GM06990 (cell line): ENCODE measurements around the gene LHB.

Experiments
- DNase-seq: peaks from one replicate; pipeline ENCODE4 v3.0.0-alpha.2; 2011; ENCODE audit not compliant: insufficient read length; ENCODE audit errors: extremely low read depth
- H3K27me3 ChIP-seq: replicated peaks from 2 replicates; pipeline ENCODE4 v1.6.0; 2011; ENCODE audit warnings: low read length; ENCODE audit not compliant: control insufficient read depth, insufficient read depth
- H3K36me3 ChIP-seq: 2 replicates; pipeline ENCODE4 v1.5.1; 2011; ENCODE audit warnings: low read length; ENCODE audit not compliant: control insufficient read depth, insufficient read depth
- H3K4me3 ChIP-seq: replicated peaks from 2 replicates; pipeline ENCODE4 v1.5.1; 2011; ENCODE audit warnings: low read depth, mild to moderate bottlenecking, control low read depth, low read length
- TF ChIP-seq, protein P1 (sequence below): IDR thresholded peaks from 2 replicates; pipeline ENCODE4 v1.5.1; 2011; ENCODE audit warnings: low read length, control low read depth, mild to moderate bottlenecking, inconsistent platforms; ENCODE audit not compliant: insufficient read depth, poor library complexity, severe bottlenecking

The LHB gene

DNA sequence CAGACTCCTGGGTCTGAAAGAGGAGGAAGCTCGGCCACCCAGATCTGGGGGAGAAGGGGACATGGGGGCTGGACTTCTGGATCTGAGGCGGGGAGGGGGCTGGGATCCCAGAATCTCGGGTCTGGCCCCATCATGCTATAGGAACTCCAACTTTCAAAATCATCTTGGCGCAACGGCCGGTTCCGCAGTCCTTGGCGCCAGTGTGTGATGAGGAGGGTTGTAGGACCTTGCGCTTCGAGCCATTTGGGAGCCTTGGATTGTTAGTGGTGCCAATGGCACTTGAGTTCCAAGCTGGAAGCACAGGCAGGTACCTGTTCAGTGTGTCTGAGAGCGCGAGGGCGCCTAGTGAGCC lies 22.9 kb downstream of the LHB start:
- peak overlapping the region; percentile 92 for H3K4me3 ChIP-seq
- peaks cover 2% of the 10 kb centered on the region; the same call in 1 of the 2 replicates for H3K36me3 ChIP-seq
- no peak for DNase-seq
- TF ChIP-seq, protein P1, sequence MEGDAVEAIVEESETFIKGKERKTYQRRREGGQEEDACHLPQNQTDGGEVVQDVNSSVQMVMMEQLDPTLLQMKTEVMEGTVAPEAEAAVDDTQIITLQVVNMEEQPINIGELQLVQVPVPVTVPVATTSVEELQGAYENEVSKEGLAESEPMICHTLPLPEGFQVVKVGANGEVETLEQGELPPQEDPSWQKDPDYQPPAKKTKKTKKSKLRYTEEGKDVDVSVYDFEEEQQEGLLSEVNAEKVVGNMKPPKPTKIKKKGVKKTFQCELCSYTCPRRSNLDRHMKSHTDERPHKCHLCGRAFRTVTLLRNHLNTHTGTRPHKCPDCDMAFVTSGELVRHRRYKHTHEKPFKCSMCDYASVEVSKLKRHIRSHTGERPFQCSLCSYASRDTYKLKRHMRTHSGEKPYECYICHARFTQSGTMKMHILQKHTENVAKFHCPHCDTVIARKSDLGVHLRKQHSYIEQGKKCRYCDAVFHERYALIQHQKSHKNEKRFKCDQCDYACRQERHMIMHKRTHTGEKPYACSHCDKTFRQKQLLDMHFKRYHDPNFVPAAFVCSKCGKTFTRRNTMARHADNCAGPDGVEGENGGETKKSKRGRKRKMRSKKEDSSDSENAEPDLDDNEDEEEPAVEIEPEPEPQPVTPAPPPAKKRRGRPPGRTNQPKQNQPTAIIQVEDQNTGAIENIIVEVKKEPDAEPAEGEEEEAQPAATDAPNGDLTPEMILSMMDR: no peak
- no peaks in the 10 kb centered on the region for H3K27me3 ChIP-seq

DNA sequence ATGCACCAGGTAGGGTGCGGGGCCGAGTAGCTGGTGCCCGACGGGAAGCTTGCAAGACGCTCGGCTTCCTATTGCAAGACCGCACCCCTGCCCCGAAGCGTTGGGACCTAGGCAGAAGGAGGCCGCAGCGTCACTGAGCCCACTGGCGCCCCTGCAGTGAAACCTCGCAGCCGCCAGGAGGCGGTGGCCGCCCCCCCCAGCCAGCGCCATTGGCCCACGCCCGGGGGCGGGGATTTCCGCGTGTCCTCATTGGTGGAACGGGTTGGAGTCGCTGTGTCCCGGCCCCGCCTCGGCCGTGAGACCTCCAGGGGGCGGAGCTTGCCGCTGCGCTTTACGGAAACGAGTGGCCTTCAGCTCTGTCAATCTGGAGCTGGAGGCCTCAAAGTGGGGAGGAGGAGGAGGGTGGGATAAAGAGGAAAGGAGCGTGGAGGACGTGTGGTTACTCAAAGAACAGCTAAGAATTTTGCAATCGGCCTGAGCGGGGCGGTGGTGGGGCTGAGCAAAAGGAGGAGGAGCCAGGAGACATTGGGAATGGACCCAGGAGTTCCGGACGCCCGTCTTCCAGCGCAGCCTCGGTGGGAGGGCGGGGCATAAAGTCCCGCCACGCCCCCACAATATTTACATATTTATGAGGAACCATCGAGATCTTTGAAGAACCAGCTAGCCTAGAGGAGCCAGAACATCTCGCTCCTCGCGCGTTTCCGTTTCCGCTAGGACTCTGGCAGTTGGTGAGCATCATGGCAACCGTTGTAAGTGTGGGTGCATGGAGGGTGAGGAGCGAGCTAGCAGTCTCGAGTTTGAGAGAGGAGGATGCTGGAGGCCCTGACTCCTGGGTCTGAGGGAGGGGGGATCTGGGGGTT lies 23.5 kb downstream of the LHB start, which contains the start of the genes GYS1 and RUVBL2:
TSS of gene GYS1 (minus strand) at position 135 of the 860 bp plus-strand sequence. CDS start 197 bp downstream, outside the sequence.
TSS of gene RUVBL2 (plus strand) at position 713 of the 860 bp plus-strand sequence. CDS start at position 738, 25 bp downstream.
- peak; percentile 100 for DNase-seq
- peak within 1 kb of the TSS; percentile 93 for H3K4me3 ChIP-seq
- peaks cover 2% of the 10 kb centered on the region; the same call in 1 of the 2 replicates for H3K36me3 ChIP-seq
- TF ChIP-seq, protein P1: peak; percentile 98
- no peaks in the 10 kb centered on the region for H3K27me3 ChIP-seq

DNA sequence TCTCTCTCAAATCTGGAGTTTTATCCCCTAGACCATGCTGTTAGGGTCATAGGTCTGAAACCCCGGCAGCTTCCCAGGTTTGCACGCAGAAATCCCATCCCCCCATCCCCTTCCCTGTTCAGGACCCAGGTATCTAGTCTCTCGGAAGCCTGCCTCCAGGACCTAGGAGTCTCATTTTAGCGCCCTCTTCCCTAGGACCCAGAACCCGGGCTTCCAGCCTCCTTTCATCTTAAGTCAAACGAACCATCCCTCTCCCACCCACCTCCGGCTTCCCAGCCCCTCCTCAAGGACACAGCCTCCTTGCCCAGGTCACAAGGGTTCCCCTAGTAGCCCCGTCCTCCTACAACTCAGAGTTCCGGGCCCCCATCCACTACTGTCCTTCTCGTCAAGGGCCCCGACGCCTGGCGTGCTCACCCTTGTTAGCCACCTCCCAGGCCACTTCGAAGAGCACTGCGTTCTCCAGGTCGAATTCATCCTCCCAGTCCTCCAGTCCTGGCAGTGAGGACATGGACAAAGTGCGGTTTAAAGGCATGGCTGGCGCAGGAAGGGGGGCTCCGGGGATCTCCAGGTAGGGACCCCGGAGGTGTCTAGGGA lies 24.2 kb downstream of the LHB start:
- DNase-seq: no peak
- Histone ChIP-seq H3K36me3 (peaks cover 3% of the 10 kb centered on the region), H3K27me3 (no peaks in the 10 kb centered on the region), H3K4me3 (peak overlapping the region; percentile 93)
- TF ChIP-seq, protein P1: no peak

DNA sequence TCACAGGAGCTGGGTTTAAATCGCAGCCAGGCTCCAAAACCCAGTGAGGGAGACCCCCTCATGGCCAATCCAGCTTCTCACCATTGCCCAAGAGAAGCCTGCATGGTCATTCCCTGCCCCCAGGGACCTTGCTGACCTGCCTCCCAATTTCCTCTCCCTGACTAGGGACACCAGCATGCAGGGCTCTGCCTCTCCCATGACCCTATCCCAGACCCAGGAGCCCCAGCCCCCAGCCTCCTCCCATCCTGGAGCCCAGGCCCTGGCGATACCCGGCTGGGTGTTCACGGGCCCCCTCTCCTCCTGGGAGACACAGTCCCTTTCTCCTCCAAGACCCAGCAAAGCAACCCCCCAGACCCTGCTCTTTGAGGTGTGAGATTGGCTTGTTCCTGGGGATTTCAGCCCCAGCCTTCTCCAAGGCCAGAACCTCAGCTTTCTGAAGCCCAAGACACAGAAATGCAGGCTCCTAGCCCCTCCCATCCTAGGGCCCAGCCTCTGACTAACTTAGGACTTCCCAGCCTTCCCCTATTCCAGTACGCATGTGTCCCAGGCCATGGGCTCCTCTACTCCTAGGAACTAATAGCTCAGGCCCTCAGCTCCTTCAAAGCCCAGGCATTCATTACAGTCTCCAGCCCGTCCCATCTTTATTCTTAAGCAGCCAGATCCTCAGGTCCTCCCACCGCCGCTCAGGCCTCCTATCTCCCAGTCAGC lies 24.9 kb downstream of the LHB start:
- no peaks in the 10 kb centered on the region for H3K27me3 ChIP-seq

DNA sequence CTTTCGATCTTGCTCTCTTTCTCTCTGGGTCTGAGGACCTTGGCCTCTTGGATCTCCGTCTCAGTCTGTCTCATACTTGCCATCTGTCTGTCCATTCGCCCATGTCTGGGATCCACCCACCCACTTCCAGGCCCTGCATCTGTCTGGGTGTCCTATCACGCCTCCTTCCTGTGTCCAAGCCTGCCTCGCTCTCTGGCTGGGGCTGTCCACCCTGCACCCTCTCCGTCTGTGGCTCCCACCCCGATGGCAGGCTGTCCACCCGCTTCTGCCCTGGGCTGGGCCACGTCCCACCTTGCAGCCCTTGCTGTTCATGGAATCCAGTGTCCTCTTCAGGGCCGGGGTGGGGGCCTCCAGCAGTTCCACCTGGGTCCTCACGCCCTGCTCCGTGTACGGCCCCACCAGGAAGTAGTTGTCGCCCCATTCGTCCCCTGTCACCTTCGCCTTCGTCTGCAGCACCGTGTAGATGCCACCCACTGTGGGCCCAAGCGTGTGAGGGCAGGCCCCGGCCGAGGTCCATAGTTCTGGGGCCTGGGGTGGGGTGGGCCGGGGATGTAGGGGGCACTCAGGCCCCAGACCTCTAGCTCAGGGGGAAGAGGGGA lies 25.8 kb downstream of the LHB start:
- Histone ChIP-seq H3K4me3 (no peak overlapping the region; the same call in 1 of the 2 replicates), H3K36me3 (peaks cover 9% of the 10 kb centered on the region), H3K27me3 (no peaks in the 10 kb centered on the region)
- TF ChIP-seq, protein P1: no peak
- DNase-seq: no peak

More for the DNA sequence above, 24.9 kb downstream of the LHB start:
- H3K4me3 ChIP-seq: peak overlapping the region; percentile 93
- TF ChIP-seq, protein P1: no peak
- DNase-seq: no peak
- peaks cover 6% of the 10 kb centered on the region for H3K36me3 ChIP-seq
